ENCODE results near the gene SCN9A.

Gene SCN9A

GRCh38 chr2:166307326-166307725 lies 68.4 kb downstream of the SCN9A start:
- Histone ChIP-seq H3K9ac (ENCODE audit: low read depth in 1 of 2, low read length in 2 of 2) (no peak overlapping the region), H3K9me3 (ENCODE audit: control insufficient read depth in 1 of 2, low read length in 2 of 2) (no peaks in the 10 kb centered on the region), H3K27me3 (ENCODE audit: control insufficient read depth in 1 of 2, insufficient read depth in 2 of 2, low read length in 2 of 2) (no peaks in the 10 kb centered on the region), H3K27ac (ENCODE audit: low read depth, low read length) (no peak overlapping the region), H3K36me3 (ENCODE audit: control insufficient read depth in 1 of 2, insufficient read depth in 2 of 2, low read length in 2 of 2) (no peaks in the 10 kb centered on the region), H3K4me3 (ENCODE audit: low read depth in 1 of 2, low read length in 2 of 2) (no peak overlapping the region), H3K4me1 (ENCODE audit: control insufficient read depth in 1 of 2, insufficient read depth in 2 of 2, low read length in 2 of 2) (no peaks in the 10 kb centered on the region)

GRCh38 chr2:166304656-166305055 lies 71.1 kb downstream of the SCN9A start:
- H3K36me3 ChIP-seq (ENCODE audit: control insufficient read depth in 1 of 2, insufficient read depth in 2 of 2, low read length in 2 of 2): no peaks in the 10 kb centered on the region
- H3K9me3 ChIP-seq (ENCODE audit: control insufficient read depth in 1 of 2, low read length in 2 of 2): no peaks in the 10 kb centered on the region
- H3K4me3 ChIP-seq (ENCODE audit: low read depth in 1 of 2, low read length in 2 of 2): no peak overlapping the region
- H3K27me3 ChIP-seq (ENCODE audit: control insufficient read depth in 1 of 2, insufficient read depth in 2 of 2, low read length in 2 of 2): no peaks in the 10 kb centered on the region
- H3K4me1 ChIP-seq (ENCODE audit: control insufficient read depth in 1 of 2, insufficient read depth in 2 of 2, low read length in 2 of 2): no peaks in the 10 kb centered on the region
- no peak overlapping the region for H3K27ac ChIP-seq (ENCODE audit: low read depth, low read length)
- no peak overlapping the region for H3K9ac ChIP-seq (ENCODE audit: low read depth in 1 of 2, low read length in 2 of 2)

- no peak overlapping the region for H3K27ac ChIP-seq (ENCODE audit: low read depth, low read length)
- H3K4me1 ChIP-seq (ENCODE audit: control insufficient read depth in 1 of 2, insufficient read depth in 2 of 2, low read length in 2 of 2): no peaks in the 10 kb centered on the region
- H3K27me3 ChIP-seq (ENCODE audit: control insufficient read depth in 1 of 2, insufficient read depth in 2 of 2, low read length in 2 of 2): no peaks in the 10 kb centered on the region
- no peak overlapping the region for H3K9ac ChIP-seq (ENCODE audit: low read depth in 1 of 2, low read length in 2 of 2)
- H3K9me3 ChIP-seq (ENCODE audit: control insufficient read depth in 1 of 2, low read length in 2 of 2): no peaks in the 10 kb centered on the region
- no peak overlapping the region for H3K4me3 ChIP-seq (ENCODE audit: low read depth in 1 of 2, low read length in 2 of 2)
- no peaks in the 10 kb centered on the region for H3K36me3 ChIP-seq (ENCODE audit: control insufficient read depth in 1 of 2, insufficient read depth in 2 of 2, low read length in 2 of 2)
These were observed 73.7 kb downstream of the SCN9A start for GRCh38 chr2:166302036-166302435.

- Histone ChIP-seq H3K36me3 (ENCODE audit: control insufficient read depth in 1 of 2, insufficient read depth in 2 of 2, low read length in 2 of 2) (no peaks in the 10 kb centered on the region), H3K27ac (ENCODE audit: low read depth, low read length) (no peak overlapping the region), H3K9ac (ENCODE audit: low read depth in 1 of 2, low read length in 2 of 2) (no peak overlapping the region), H3K4me3 (ENCODE audit: low read depth in 1 of 2, low read length in 2 of 2) (no peak overlapping the region), H3K4me1 (ENCODE audit: control insufficient read depth in 1 of 2, insufficient read depth in 2 of 2, low read length in 2 of 2) (no peaks in the 10 kb centered on the region), H3K9me3 (ENCODE audit: control insufficient read depth in 1 of 2, low read length in 2 of 2) (no peaks in the 10 kb centered on the region), H3K27me3 (ENCODE audit: control insufficient read depth in 1 of 2, insufficient read depth in 2 of 2, low read length in 2 of 2) (no peaks in the 10 kb centered on the region)
These were observed 77.8 kb downstream of the SCN9A start for GRCh38 chr2:166297951-166298350.

- Histone ChIP-seq H3K36me3 (ENCODE audit: control insufficient read depth in 1 of 2, insufficient read depth in 2 of 2, low read length in 2 of 2) (no peaks in the 10 kb centered on the region), H3K4me3 (ENCODE audit: low read depth in 1 of 2, low read length in 2 of 2) (no peak overlapping the region), H3K4me1 (ENCODE audit: control insufficient read depth in 1 of 2, insufficient read depth in 2 of 2, low read length in 2 of 2) (no peaks in the 10 kb centered on the region), H3K9ac (ENCODE audit: low read depth in 1 of 2, low read length in 2 of 2) (no peak overlapping the region), H3K27ac (ENCODE audit: low read depth, low read length) (no peak overlapping the region), H3K9me3 (ENCODE audit: control insufficient read depth in 1 of 2, low read length in 2 of 2) (no peaks in the 10 kb centered on the region), H3K27me3 (ENCODE audit: control insufficient read depth in 1 of 2, insufficient read depth in 2 of 2, low read length in 2 of 2) (no peaks in the 10 kb centered on the region)
These were observed 81.8 kb downstream of the SCN9A start for GRCh38 chr2:166293984-166294383.

GRCh38 chr2:166285215-166285614 lies 90.5 kb downstream of the SCN9A start:
- Histone ChIP-seq H3K27me3 (ENCODE audit: control insufficient read depth in 1 of 2, insufficient read depth in 2 of 2, low read length in 2 of 2) (no peaks in the 10 kb centered on the region), H3K4me3 (ENCODE audit: low read depth in 1 of 2, low read length in 2 of 2) (no peak overlapping the region), H3K36me3 (ENCODE audit: control insufficient read depth in 1 of 2, insufficient read depth in 2 of 2, low read length in 2 of 2) (no peaks in the 10 kb centered on the region), H3K27ac (ENCODE audit: low read depth, low read length) (no peak overlapping the region), H3K9me3 (ENCODE audit: control insufficient read depth in 1 of 2, low read length in 2 of 2) (no peaks in the 10 kb centered on the region), H3K4me1 (ENCODE audit: control insufficient read depth in 1 of 2, insufficient read depth in 2 of 2, low read length in 2 of 2) (no peaks in the 10 kb centered on the region), H3K9ac (ENCODE audit: low read depth in 1 of 2, low read length in 2 of 2) (no peak overlapping the region)

GRCh38 chr2:166284359-166284758 lies 91.4 kb downstream of the SCN9A start:
- Histone ChIP-seq H3K27me3 (ENCODE audit: control insufficient read depth in 1 of 2, insufficient read depth in 2 of 2, low read length in 2 of 2) (no peaks in the 10 kb centered on the region), H3K9ac (ENCODE audit: low read depth in 1 of 2, low read length in 2 of 2) (no peak overlapping the region), H3K4me1 (ENCODE audit: control insufficient read depth in 1 of 2, insufficient read depth in 2 of 2, low read length in 2 of 2) (no peaks in the 10 kb centered on the region), H3K4me3 (ENCODE audit: low read depth in 1 of 2, low read length in 2 of 2) (no peak overlapping the region), H3K36me3 (ENCODE audit: control insufficient read depth in 1 of 2, insufficient read depth in 2 of 2, low read length in 2 of 2) (no peaks in the 10 kb centered on the region), H3K9me3 (ENCODE audit: control insufficient read depth in 1 of 2, low read length in 2 of 2) (no peaks in the 10 kb centered on the region), H3K27ac (ENCODE audit: low read depth, low read length) (no peak overlapping the region)

DNA sequence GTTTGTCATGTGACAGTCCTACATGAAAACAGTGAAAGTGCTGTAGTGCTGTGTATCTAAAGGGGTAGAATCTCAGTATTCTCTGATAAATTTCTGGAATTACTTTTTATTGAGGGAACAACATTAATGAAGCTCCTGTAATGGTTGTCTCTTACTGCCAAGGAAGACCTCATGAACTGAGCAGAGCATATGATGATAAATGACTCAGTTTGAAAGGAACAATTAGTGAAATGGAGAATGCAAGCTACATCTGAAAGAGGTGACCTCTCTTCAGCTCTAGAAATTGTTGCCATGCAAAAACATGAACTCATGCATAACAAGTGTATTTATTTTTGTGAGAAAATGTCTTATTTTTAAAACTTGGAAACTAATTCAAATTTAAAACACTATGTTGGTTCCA lies 93.6 kb downstream of the SCN9A start:
- H3K27ac ChIP-seq (ENCODE audit: low read depth, low read length): no peak overlapping the region
- no peaks in the 10 kb centered on the region for H3K4me1 ChIP-seq (ENCODE audit: control insufficient read depth in 1 of 2, insufficient read depth in 2 of 2, low read length in 2 of 2)
- no peak overlapping the region for H3K9ac ChIP-seq (ENCODE audit: low read depth in 1 of 2, low read length in 2 of 2)
- no peaks in the 10 kb centered on the region for H3K36me3 ChIP-seq (ENCODE audit: control insufficient read depth in 1 of 2, insufficient read depth in 2 of 2, low read length in 2 of 2)
- no peaks in the 10 kb centered on the region for H3K9me3 ChIP-seq (ENCODE audit: control insufficient read depth in 1 of 2, low read length in 2 of 2)
- H3K4me3 ChIP-seq (ENCODE audit: low read depth in 1 of 2, low read length in 2 of 2): no peak overlapping the region
- no peaks in the 10 kb centered on the region for H3K27me3 ChIP-seq (ENCODE audit: control insufficient read depth in 1 of 2, insufficient read depth in 2 of 2, low read length in 2 of 2)

DNA sequence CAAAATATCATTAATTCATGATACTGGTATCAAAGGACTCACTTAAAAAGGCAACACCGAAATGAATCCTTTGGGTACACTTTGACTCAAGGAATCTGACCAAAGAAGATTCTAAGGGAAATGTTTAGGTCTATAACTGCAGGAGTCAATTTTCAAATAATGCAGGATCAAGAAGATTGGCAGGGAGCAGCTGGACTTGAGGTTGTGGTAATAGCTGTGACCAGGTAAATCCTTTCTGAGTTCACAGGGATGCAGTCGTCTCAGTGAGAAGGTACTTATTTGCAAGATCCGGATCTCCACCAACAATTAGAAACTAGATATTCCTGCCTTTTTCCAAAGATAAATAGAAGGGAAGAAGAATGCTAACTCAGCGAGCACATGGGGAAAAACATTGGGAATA lies 96.9 kb downstream of the SCN9A start:
- Histone ChIP-seq H3K9ac (ENCODE audit: low read depth in 1 of 2, low read length in 2 of 2) (no peak overlapping the region), H3K36me3 (ENCODE audit: control insufficient read depth in 1 of 2, insufficient read depth in 2 of 2, low read length in 2 of 2) (no peaks in the 10 kb centered on the region), H3K9me3 (ENCODE audit: control insufficient read depth in 1 of 2, low read length in 2 of 2) (no peaks in the 10 kb centered on the region), H3K27me3 (ENCODE audit: control insufficient read depth in 1 of 2, insufficient read depth in 2 of 2, low read length in 2 of 2) (no peaks in the 10 kb centered on the region), H3K4me1 (ENCODE audit: control insufficient read depth in 1 of 2, insufficient read depth in 2 of 2, low read length in 2 of 2) (no peaks in the 10 kb centered on the region), H3K27ac (ENCODE audit: low read depth, low read length) (no peak overlapping the region), H3K4me3 (ENCODE audit: low read depth in 1 of 2, low read length in 2 of 2) (no peak overlapping the region)

GRCh38 chr2:166270376-166270775 lies 105.4 kb downstream of the SCN9A start:
- no peak overlapping the region for H3K9ac ChIP-seq (ENCODE audit: low read depth in 1 of 2, low read length in 2 of 2)
- H3K9me3 ChIP-seq (ENCODE audit: control insufficient read depth in 1 of 2, low read length in 2 of 2): no peaks in the 10 kb centered on the region
- no peaks in the 10 kb centered on the region for H3K36me3 ChIP-seq (ENCODE audit: control insufficient read depth in 1 of 2, insufficient read depth in 2 of 2, low read length in 2 of 2)
- no peaks in the 10 kb centered on the region for H3K27me3 ChIP-seq (ENCODE audit: control insufficient read depth in 1 of 2, insufficient read depth in 2 of 2, low read length in 2 of 2)
- H3K27ac ChIP-seq (ENCODE audit: low read depth, low read length): no peak overlapping the region
- H3K4me3 ChIP-seq (ENCODE audit: low read depth in 1 of 2, low read length in 2 of 2): no peak overlapping the region
- H3K4me1 ChIP-seq (ENCODE audit: control insufficient read depth in 1 of 2, insufficient read depth in 2 of 2, low read length in 2 of 2): no peaks in the 10 kb centered on the region

DNA sequence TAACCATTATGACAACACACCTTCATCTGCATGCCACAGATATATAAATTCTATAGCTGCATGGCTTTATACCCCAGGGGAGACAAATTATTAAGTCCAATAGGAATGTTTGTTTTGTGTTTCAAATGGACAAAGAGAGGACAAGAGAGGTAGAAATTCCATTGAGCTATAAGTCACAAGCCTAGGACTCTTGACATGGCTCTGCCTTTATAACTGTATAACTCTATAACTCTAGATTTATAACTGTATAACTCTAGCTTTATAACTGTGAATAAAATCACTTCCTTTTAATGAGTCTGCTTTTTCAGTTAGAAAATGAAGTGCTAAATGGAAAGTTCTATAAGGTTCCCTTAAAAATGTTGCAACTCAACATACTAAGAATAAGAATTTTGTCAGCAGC lies 106.4 kb downstream of the SCN9A start:
- Histone ChIP-seq H3K4me1 (ENCODE audit: control insufficient read depth in 1 of 2, insufficient read depth in 2 of 2, low read length in 2 of 2) (no peaks in the 10 kb centered on the region), H3K27ac (ENCODE audit: low read depth, low read length) (no peak overlapping the region), H3K27me3 (ENCODE audit: control insufficient read depth in 1 of 2, insufficient read depth in 2 of 2, low read length in 2 of 2) (no peaks in the 10 kb centered on the region), H3K36me3 (ENCODE audit: control insufficient read depth in 1 of 2, insufficient read depth in 2 of 2, low read length in 2 of 2) (no peaks in the 10 kb centered on the region), H3K9me3 (ENCODE audit: control insufficient read depth in 1 of 2, low read length in 2 of 2) (no peaks in the 10 kb centered on the region), H3K4me3 (ENCODE audit: low read depth in 1 of 2, low read length in 2 of 2) (no peak overlapping the region), H3K9ac (ENCODE audit: low read depth in 1 of 2, low read length in 2 of 2) (no peak overlapping the region)
